Fibroblast of lung (primary cell): Measurements from ENCODE around the gene TWNK. TPM values are rescaled to one million over a fixed set of nuclear protein-coding genes. Genes with fewer than 3 reads are reported as not detected.

ENCODE experiments used
- DNase-seq, 2 donors: peaks; one replicate each; pipeline versions ENCODE4 v3.0.0 to v3.0.0-alpha.2; 2010; ENCODE audit warnings: low read depth in 2 of 2
- H2AFZ ChIP-seq: 2 replicates; pipeline ENCODE4 v1.5.1; 2012; ENCODE audit warnings: low read length, control low read depth, inconsistent platforms
- H3K27ac ChIP-seq: 2 replicates; pipeline ENCODE4 v1.5.1; 2011; ENCODE audit warnings: low read length, control low read depth; ENCODE audit not compliant: insufficient read depth
- H3K27me3 ChIP-seq: 2 replicates; pipeline ENCODE4 v1.5.1; 2011; ENCODE audit warnings: mild to moderate bottlenecking, low read length; ENCODE audit not compliant: control insufficient read depth, insufficient read depth
- H3K36me3 ChIP-seq: 2 replicates; pipeline ENCODE4 v1.5.1; 2011; ENCODE audit warnings: low read length; ENCODE audit not compliant: control insufficient read depth, insufficient read depth
- H3K4me1 ChIP-seq: 2 replicates; pipeline ENCODE4 v1.5.1; 2011; ENCODE audit warnings: low read length; ENCODE audit not compliant: control insufficient read depth, insufficient read depth; ENCODE audit errors: extremely low read depth
- H3K4me2 ChIP-seq: 2 replicates; pipeline ENCODE4 v1.5.1; 2011; ENCODE audit warnings: low read length, control low read depth; ENCODE audit not compliant: insufficient read depth; ENCODE audit errors: extremely low read depth
- H3K4me3 ChIP-seq, 4 experiments: fragments of 200-600 bp in 1 of 4; sonication (generic) in 1 of 4; replicated peaks in 1 of 4; 2 replicates each; pipeline ENCODE4 v1.5.1; 2011 to 2016; ENCODE audit warnings: low read length in 4 of 4, low read depth in 3 of 4, mild to moderate bottlenecking in 3 of 4, control low read depth in 2 of 4, inconsistent platforms in 1 of 4, mixed read lengths in 1 of 4; ENCODE audit not compliant: insufficient read depth in 1 of 4; ENCODE audit errors: control extremely low read depth in 1 of 4
- H3K79me2 ChIP-seq: 2 replicates; pipeline ENCODE4 v1.5.1; 2012; ENCODE audit warnings: mild to moderate bottlenecking, low read length, inconsistent platforms; ENCODE audit not compliant: control insufficient read depth, insufficient read depth
- H3K9ac ChIP-seq: 2 replicates; pipeline ENCODE4 v1.5.1; 2011; ENCODE audit warnings: mild to moderate bottlenecking, low read length, control low read depth; ENCODE audit not compliant: insufficient read depth
- H3K9me3 ChIP-seq: 2 replicates; pipeline ENCODE4 v1.5.1; 2012; ENCODE audit warnings: low read depth, low read length; ENCODE audit not compliant: control insufficient read depth, insufficient read depth
- H4K20me1 ChIP-seq: 2 replicates; pipeline ENCODE4 v1.5.1; 2011; ENCODE audit warnings: low read length; ENCODE audit not compliant: control insufficient read depth, insufficient read depth; ENCODE audit errors: extremely low read depth
- EZH2 ChIP-seq: IDR thresholded peaks from 2 replicates; pipeline ENCODE4 v1.5.1; 2012; ENCODE audit warnings: low read length, control low read depth, mild to moderate bottlenecking; ENCODE audit errors: missing control alignments
- polyA plus RNA-seq, 2 donors: library from polyadenylated mRNA; depleted of rRNA in 1 of 2; stranded (reverse) in 1 of 2; unstranded in 1 of 2; fragments of >200 nt; gene quantifications; 2 replicates each; pipeline ENCODE4 v1.2.1, GENCODE V29; 2011 to 2012; ENCODE audit warnings: missing spikeins in 1 of 2
- total RNA-seq: library from RNA; depleted of rRNA; stranded (reverse); fragments of >200 nt; gene quantifications from 2 replicates; pipeline ENCODE4 v1.2.1, GENCODE V29; 2014
- TF ChIP-seq, protein P1 (sequence below), 2 donors: IDR thresholded peaks in 1 of 2; conservative IDR thresholded peaks in 1 of 2; 1 replicate in 1 of 2; 2 replicates in 1 of 2; pipeline ENCODE4 v1.5.1; 2011 to 2012; ENCODE audit warnings: low read length in 2 of 2, control low read depth in 1 of 2, inconsistent platforms in 1 of 2, low read depth in 1 of 2, mild to moderate bottlenecking in 1 of 2

TWNK gene
- total and polyA plus RNA-seq, 2 donors (not counting 1 experiment from before 2014, with no cell fraction given): 3.8 to 6.1 TPM

DNA sequence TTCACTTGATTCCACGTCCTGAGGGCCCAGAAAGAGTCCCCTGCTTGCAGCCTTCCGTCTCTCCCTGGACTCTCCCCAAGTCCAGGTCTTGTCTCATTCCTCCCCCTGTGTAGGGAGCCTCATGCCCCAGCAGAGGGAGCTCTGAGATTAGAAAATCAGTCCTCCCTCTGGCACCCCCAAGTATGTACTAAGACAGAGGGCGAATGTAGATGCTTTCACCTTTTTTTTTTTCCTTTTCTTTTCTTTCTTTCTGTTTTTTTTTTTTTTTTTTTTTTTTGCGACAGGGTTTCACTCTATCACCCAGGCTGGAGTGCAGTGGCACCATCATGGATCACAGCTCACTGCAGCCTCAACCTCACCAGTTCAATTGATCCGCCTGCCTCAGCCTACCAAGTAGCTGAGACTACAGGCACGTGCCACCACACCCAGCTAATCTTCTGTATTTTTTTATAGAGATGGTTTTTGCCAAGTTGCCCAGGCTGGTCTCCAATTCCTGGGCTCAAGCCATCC is 54.0 kb downstream of the TWNK start:
- DNase-seq: peak; percentile 82 to 91
- no peak overlapping the region for H2AFZ ChIP-seq
- H4K20me1 ChIP-seq: no peaks in the 10 kb centered on the region
- no peaks in the 10 kb centered on the region for H3K79me2 ChIP-seq
- no peaks in the 10 kb centered on the region for H3K27me3 ChIP-seq
- no peak overlapping the region for H3K4me3 ChIP-seq
- H3K4me1 ChIP-seq: peaks cover 8% of the 10 kb centered on the region
- peaks cover 13% of the 10 kb centered on the region for H3K36me3 ChIP-seq
- no peak for TF ChIP-seq EZH2
- TF ChIP-seq, protein P1, sequence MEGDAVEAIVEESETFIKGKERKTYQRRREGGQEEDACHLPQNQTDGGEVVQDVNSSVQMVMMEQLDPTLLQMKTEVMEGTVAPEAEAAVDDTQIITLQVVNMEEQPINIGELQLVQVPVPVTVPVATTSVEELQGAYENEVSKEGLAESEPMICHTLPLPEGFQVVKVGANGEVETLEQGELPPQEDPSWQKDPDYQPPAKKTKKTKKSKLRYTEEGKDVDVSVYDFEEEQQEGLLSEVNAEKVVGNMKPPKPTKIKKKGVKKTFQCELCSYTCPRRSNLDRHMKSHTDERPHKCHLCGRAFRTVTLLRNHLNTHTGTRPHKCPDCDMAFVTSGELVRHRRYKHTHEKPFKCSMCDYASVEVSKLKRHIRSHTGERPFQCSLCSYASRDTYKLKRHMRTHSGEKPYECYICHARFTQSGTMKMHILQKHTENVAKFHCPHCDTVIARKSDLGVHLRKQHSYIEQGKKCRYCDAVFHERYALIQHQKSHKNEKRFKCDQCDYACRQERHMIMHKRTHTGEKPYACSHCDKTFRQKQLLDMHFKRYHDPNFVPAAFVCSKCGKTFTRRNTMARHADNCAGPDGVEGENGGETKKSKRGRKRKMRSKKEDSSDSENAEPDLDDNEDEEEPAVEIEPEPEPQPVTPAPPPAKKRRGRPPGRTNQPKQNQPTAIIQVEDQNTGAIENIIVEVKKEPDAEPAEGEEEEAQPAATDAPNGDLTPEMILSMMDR (conservative IDR thresholded peaks at IDR 0.05 in 1 of 2, IDR thresholded peaks at IDR 0.05 in 1 of 2; ENCODE audit: low read depth in 1 of 2, low read length in 2 of 2): peak; percentile 85 to 88
- H3K9ac ChIP-seq: no peak overlapping the region
- no peak overlapping the region for H3K27ac ChIP-seq
- H3K9me3 ChIP-seq: no peaks in the 10 kb centered on the region
- no peak overlapping the region for H3K4me2 ChIP-seq

DNA sequence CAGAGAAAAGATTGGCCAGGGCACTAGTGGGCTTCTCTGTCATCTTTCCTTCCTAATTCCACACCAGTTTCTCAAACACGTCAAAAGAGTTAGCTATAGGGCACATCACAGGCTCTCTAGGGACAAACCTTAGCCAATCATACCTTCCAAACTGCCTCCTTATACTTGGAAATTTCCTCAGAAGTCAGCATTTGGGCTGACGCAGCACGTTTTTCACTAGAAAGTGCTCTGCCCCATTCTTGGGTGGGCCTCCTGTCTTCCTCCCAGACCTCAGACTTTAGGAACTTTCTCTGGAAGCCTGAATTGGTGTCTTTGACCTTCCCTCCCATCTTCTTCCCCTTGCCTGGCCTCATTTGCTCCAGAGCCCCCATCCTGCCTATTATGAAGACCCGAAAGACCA is 54.8 kb downstream of the TWNK start:
- no peaks in the 10 kb centered on the region for H3K27me3 ChIP-seq
- H2AFZ ChIP-seq: no peak overlapping the region
- H3K4me3 ChIP-seq: peak overlapping the region; percentile 16 to 68 (median 54)
- H3K36me3 ChIP-seq: peaks cover 11% of the 10 kb centered on the region
- H3K4me2 ChIP-seq: peak overlapping the region; percentile 70
- DNase-seq: no peak
- peak overlapping the region; percentile 88 for H3K27ac ChIP-seq
- H4K20me1 ChIP-seq: no peaks in the 10 kb centered on the region
- no peak for TF ChIP-seq EZH2
- TF ChIP-seq, protein P1 (conservative IDR thresholded peaks at IDR 0.05 in 1 of 2, IDR thresholded peaks at IDR 0.05 in 1 of 2; ENCODE audit: low read depth in 1 of 2, low read length in 2 of 2): no peak
- peaks cover 8% of the 10 kb centered on the region for H3K4me1 ChIP-seq
- H3K79me2 ChIP-seq: no peaks in the 10 kb centered on the region
- no peaks in the 10 kb centered on the region for H3K9me3 ChIP-seq
- peak overlapping the region; percentile 67 for H3K9ac ChIP-seq

DNA sequence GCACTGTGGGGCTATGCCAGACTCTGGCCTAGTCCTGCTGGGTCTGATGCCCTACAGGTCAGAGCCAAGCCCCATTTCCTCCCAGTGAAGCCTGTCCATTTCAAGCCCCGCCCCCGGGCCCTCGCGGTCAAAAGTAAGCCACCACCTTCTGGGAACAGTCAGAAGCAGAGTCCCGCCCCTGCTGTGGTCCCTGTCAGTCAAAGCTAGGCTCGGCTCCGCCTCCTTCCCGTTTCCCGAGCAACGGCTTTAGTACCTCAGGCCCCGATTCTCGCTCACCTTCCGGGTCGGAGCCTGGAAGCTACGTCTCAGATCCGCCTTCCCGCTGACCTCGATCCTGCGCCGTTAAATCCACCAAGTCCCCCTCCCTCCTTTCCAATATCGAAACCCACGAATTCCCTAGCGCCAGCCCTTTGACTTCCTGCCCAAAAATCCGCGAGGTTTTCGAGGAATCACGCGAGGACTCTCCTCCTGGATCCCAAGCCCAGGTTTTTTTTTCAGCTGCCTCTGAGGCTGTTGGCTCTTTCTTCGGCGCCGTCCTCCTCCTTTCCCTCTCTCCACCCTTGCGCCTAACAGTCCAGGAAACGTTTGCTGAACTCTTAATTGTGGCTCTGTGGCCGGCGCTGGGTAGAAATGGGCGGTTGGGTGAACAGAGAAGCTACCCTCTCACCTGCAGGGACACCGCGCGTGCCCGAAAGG is 55.5 kb downstream of the TWNK start:
- peak overlapping the region; percentile 20 to 68 (median 54) for H3K4me3 ChIP-seq
- H2AFZ ChIP-seq: peak overlapping the region; percentile 68
- peak; percentile 93 to 97 for DNase-seq
- no peaks in the 10 kb centered on the region for H4K20me1 ChIP-seq
- H3K27me3 ChIP-seq: peaks cover 3% of the 10 kb centered on the region
- TF ChIP-seq, protein P1 (conservative IDR thresholded peaks at IDR 0.05 in 1 of 2, IDR thresholded peaks at IDR 0.05 in 1 of 2; ENCODE audit: low read depth in 1 of 2, low read length in 2 of 2): peak in 1 of 2 donors; percentile 2
- TF ChIP-seq EZH2: no peak
- H3K4me1 ChIP-seq: peaks cover 8% of the 10 kb centered on the region
- H3K79me2 ChIP-seq: no peaks in the 10 kb centered on the region
- H3K9ac ChIP-seq: peak overlapping the region; percentile 67
- H3K9me3 ChIP-seq: no peaks in the 10 kb centered on the region
- H3K36me3 ChIP-seq: peaks cover 7% of the 10 kb centered on the region
- H3K27ac ChIP-seq: peak overlapping the region; percentile 88
- peak overlapping the region; percentile 81 for H3K4me2 ChIP-seq
